H1 (cell line): ENCODE results near the gene QPCTL. TPM values are rescaled to one million over a fixed set of nuclear protein-coding genes. Genes with fewer than 3 reads are reported as not detected.

ENCODE experiments used
- CTCF ChIA-PET: fragments of 300-600 bp; sonication (Branson Sonifier 250); formaldehyde crosslinking; loops from one replicate; lab custom pipeline; 2021; ENCODE audit not compliant: partially characterized antibody; lab: Charles Lee
- POLR2A ChIA-PET: fragments of 300-600 bp; sonication (Branson Sonifier 250); formaldehyde crosslinking; loops from one replicate; lab custom pipeline; 2021; ENCODE audit warnings: inconsistent platforms; ENCODE audit not compliant: partially characterized antibody; lab: Charles Lee
- DNase-seq, 2 experiments: peaks; one replicate each; pipeline versions ENCODE4 v3.0.0 to v3.0.0-alpha.2; 2010 to 2022; ENCODE audit warnings: low spot score in 2 of 2, low read depth in 1 of 2, mixed read lengths in 1 of 2
- FAIRE-seq: peaks from 2 replicates; lab custom pipeline; 2011; peaks lifted over from hg19 to GRCh38; lab: Jason Lieb, UNC
- H2AFZ ChIP-seq: 2 replicates; pipeline ENCODE4 v1.8.1; 2012; ENCODE audit warnings: low read length, inconsistent platforms
- H2AK5ac ChIP-seq: 2 replicates; pipeline ENCODE4 v1.6.1; 2013; ENCODE audit warnings: low read depth, low read length
- H2BK120ac ChIP-seq: replicated peaks from 2 replicates; pipeline ENCODE3; 2013; ENCODE audit warnings: low read depth, low read length, inconsistent platforms
- H2BK12ac ChIP-seq: 2 replicates; pipeline ENCODE4 v1.6.1; 2013; ENCODE audit warnings: low read depth, low read length
- H2BK15ac ChIP-seq: 2 replicates; pipeline ENCODE4 v1.6.1; 2013; ENCODE audit warnings: low read length
- H2BK20ac ChIP-seq: 2 replicates; pipeline ENCODE4 v1.6.1; 2013; ENCODE audit warnings: low read length
- H2BK5ac ChIP-seq: 2 replicates; pipeline ENCODE4 v1.6.1; 2013; ENCODE audit warnings: low read depth, low read length
- H3K14ac ChIP-seq: 2 replicates; pipeline ENCODE4 v1.6.1; 2013; ENCODE audit warnings: inconsistent platforms; ENCODE audit not compliant: insufficient read length
- H3K18ac ChIP-seq: 2 replicates; pipeline ENCODE4 v1.6.1; 2013; ENCODE audit warnings: low read length; ENCODE audit errors: extremely low read depth
- H3K23ac ChIP-seq: 2 replicates; pipeline ENCODE4 v1.6.1; 2013; ENCODE audit warnings: inconsistent platforms; ENCODE audit not compliant: insufficient read length
- H3K23me2 ChIP-seq: 2 replicates; pipeline ENCODE4 v1.6.1; 2013; ENCODE audit warnings: low read depth, low read length
- H3K27ac ChIP-seq: 2 replicates; pipeline ENCODE4 v1.6.1; 2011; ENCODE audit warnings: low read depth, low read length, inconsistent platforms
- H3K27me3 ChIP-seq, 4 experiments: replicated peaks in 1 of 4; 1 replicate in 1 of 4; 2 replicates in 3 of 4; pipeline versions ENCODE4 v1.6.1 to v1.8.1; 2011 to 2013; ENCODE audit warnings: low read length in 3 of 4, mild to moderate bottlenecking in 3 of 4, inconsistent platforms in 2 of 4, mixed read lengths in 2 of 4, moderate library complexity in 1 of 4; ENCODE audit not compliant: control insufficient read depth in 3 of 4, insufficient read depth in 3 of 4; ENCODE audit errors: extremely low read depth in 1 of 4
- H3K36me3 ChIP-seq, 4 experiments: 2 replicates each; pipeline versions ENCODE4 v1.6.1 to v1.8.1; 2011 to 2013; ENCODE audit warnings: mild to moderate bottlenecking in 4 of 4, low read length in 3 of 4, moderate library complexity in 2 of 4, control low read depth in 1 of 4, inconsistent platforms in 1 of 4; ENCODE audit not compliant: insufficient read depth in 4 of 4, control insufficient read depth in 2 of 4
- H3K4ac ChIP-seq: replicated peaks from 2 replicates; pipeline ENCODE3; 2013; ENCODE audit warnings: low read length, low read depth, mixed read lengths, inconsistent platforms; ENCODE audit not compliant: insufficient read length
- H3K4me1 ChIP-seq, 4 experiments: replicated peaks in 1 of 4; 1 replicate in 1 of 4; 2 replicates in 3 of 4; pipeline versions ENCODE4 v1.6.1 to v1.8.1; 2011 to 2013; ENCODE audit warnings: low read length in 3 of 4, inconsistent platforms in 2 of 4, mixed read lengths in 1 of 4; ENCODE audit not compliant: insufficient read depth in 4 of 4, control insufficient read depth in 3 of 4
- H3K4me2 ChIP-seq, 2 experiments: 2 replicates each; pipeline versions ENCODE4 v1.6.1 to v1.8.1; 2011 to 2013; ENCODE audit warnings: low read depth in 2 of 2, low read length in 2 of 2, control low read depth in 1 of 2, inconsistent platforms in 1 of 2, mild to moderate bottlenecking in 1 of 2; ENCODE audit not compliant: insufficient read depth in 1 of 2
- H3K4me3 ChIP-seq, 4 experiments: fragments of 200-600, 300-600 bp in 1 of 4; sonication (generic), shearing (Covaris generic), sonication (Bioruptor Twin) in 1 of 4; 2 replicates each; pipeline versions ENCODE4 v1.5.1 to v1.8.1; 2011 to 2016; ENCODE audit warnings: low read length in 4 of 4, low read depth in 3 of 4, control low read depth in 2 of 4, inconsistent platforms in 2 of 4, mild to moderate bottlenecking in 2 of 4, mixed read lengths in 1 of 4, moderate library complexity in 1 of 4; ENCODE audit not compliant: insufficient read depth in 2 of 4; ENCODE audit errors: extremely low read depth in 1 of 4
- H3K56ac ChIP-seq: replicated peaks from 2 replicates; pipeline ENCODE3; 2013; ENCODE audit warnings: low read depth, mild to moderate bottlenecking, mixed read lengths, low read length, inconsistent platforms; ENCODE audit not compliant: insufficient read length
- H3K79me1 ChIP-seq: 2 replicates; pipeline ENCODE4 v1.6.1; 2013; ENCODE audit warnings: low read depth, low read length, control low read depth
- H3K79me2 ChIP-seq, 2 experiments: 2 replicates each; pipeline versions ENCODE4 v1.6.1 to v1.8.1; 2012 to 2013; ENCODE audit warnings: low read length in 2 of 2, mild to moderate bottlenecking in 2 of 2, inconsistent platforms in 1 of 2; ENCODE audit not compliant: insufficient read depth in 2 of 2, control insufficient read depth in 1 of 2
- H3K9ac ChIP-seq, 4 experiments: replicated peaks in 1 of 4; 1 replicate in 1 of 4; 2 replicates in 3 of 4; pipeline versions ENCODE4 v1.6.1 to v1.8.1; 2011 to 2013; ENCODE audit warnings: low read depth in 3 of 4, low read length in 3 of 4, control low read depth in 2 of 4, mild to moderate bottlenecking in 2 of 4, moderate library complexity in 2 of 4, inconsistent platforms in 1 of 4; ENCODE audit errors: extremely low read depth in 1 of 4
- H3K9me3 ChIP-seq, 2 experiments: 2 replicates each; pipeline versions ENCODE4 v1.6.1 to v1.8.1; 2012 to 2013; ENCODE audit warnings: mild to moderate bottlenecking in 2 of 2, moderate library complexity in 2 of 2, control low read depth in 1 of 2, inconsistent platforms in 1 of 2, low read depth in 1 of 2, low read length in 1 of 2, mixed read lengths in 1 of 2; ENCODE audit not compliant: insufficient read depth in 2 of 2
- H4K20me1 ChIP-seq, 2 experiments: replicated peaks in 1 of 2; 2 replicates each; pipeline versions ENCODE3 to v1.8.1; 2011 to 2013; ENCODE audit warnings: inconsistent platforms in 2 of 2, low read length in 2 of 2, mild to moderate bottlenecking in 1 of 2; ENCODE audit not compliant: insufficient read depth in 2 of 2, control insufficient read depth in 1 of 2
- H4K5ac ChIP-seq: 2 replicates; pipeline ENCODE4 v1.6.1; 2013; ENCODE audit warnings: low read length, low read depth, mixed read lengths, inconsistent platforms; ENCODE audit not compliant: insufficient read length
- H4K8ac ChIP-seq: 2 replicates; pipeline ENCODE4 v1.8.0; 2013; ENCODE audit warnings: mild to moderate bottlenecking, moderate library complexity, low read length, inconsistent platforms; ENCODE audit not compliant: insufficient read depth; ENCODE audit errors: extremely low read depth
- H4K91ac ChIP-seq: replicated peaks from 2 replicates; pipeline ENCODE3; 2013; ENCODE audit warnings: low read length, mixed read lengths, inconsistent platforms; ENCODE audit not compliant: insufficient read length
- CBX5 ChIP-seq: fragments of 300-800, 300-1000 bp; sonication (generic); IDR thresholded peaks from 2 replicates; pipeline ENCODE4 v1.7.1; 2016; ENCODE audit warnings: antibody characterized with exemption, low read length, low read depth
- CEBPB ChIP-seq: IDR thresholded peaks from 2 replicates; pipeline ENCODE4 v1.6.1; 2012; ENCODE audit warnings: low read depth, low read length
- CHD1 ChIP-seq: IDR thresholded peaks from 2 replicates; pipeline ENCODE4 v1.6.1; 2012; ENCODE audit warnings: low read depth, low read length, improper control_type of control experiment
- CREB1 ChIP-seq: IDR thresholded peaks from 2 replicates; pipeline ENCODE4 v1.6.1; 2012; ENCODE audit warnings: inconsistent platforms
- CTCF ChIP-seq, 3 experiments: IDR thresholded peaks; 1 replicate in 2 of 3; 2 replicates in 1 of 3; pipeline versions ENCODE4 v1.5.1 to v1.6.1; 2011; ENCODE audit warnings: low read length in 3 of 3, mild to moderate bottlenecking in 3 of 3, inconsistent platforms in 2 of 3, low read depth in 1 of 3, moderate library complexity in 1 of 3; ENCODE audit not compliant: insufficient read depth in 1 of 3; ENCODE audit errors: control extremely low read depth in 1 of 3
- GABPA ChIP-seq: IDR thresholded peaks from 2 replicates; pipeline ENCODE4 v1.6.1; 2011; ENCODE audit warnings: mild to moderate bottlenecking, low read length, moderate library complexity, borderline replicate concordance; ENCODE audit not compliant: insufficient read depth
- KDM1A ChIP-seq: fragments of 200-600, 300-600 bp; sonication (generic); IDR thresholded peaks from 2 replicates; pipeline ENCODE4 v1.7.1; 2016; ENCODE audit warnings: mild to moderate bottlenecking, low read length, borderline replicate concordance
- SAP30 ChIP-seq: fragments of 300-600 bp; sonication (generic); IDR thresholded peaks from 2 replicates; pipeline ENCODE4 v1.7.1; 2012; ENCODE audit warnings: low read length, moderate library complexity, mild to moderate bottlenecking, inconsistent platforms; ENCODE audit not compliant: insufficient read depth, insufficient replicate concordance
- SP2 ChIP-seq: IDR thresholded peaks from 2 replicates; pipeline ENCODE4 v1.6.1; 2012; ENCODE audit warnings: mild to moderate bottlenecking, low read length, inconsistent platforms
- YY1 ChIP-seq: IDR thresholded peaks from 2 replicates; pipeline ENCODE4 v1.6.1; 2011; ENCODE audit warnings: low read depth, mild to moderate bottlenecking, low read length
- WGBS, 2 experiments: shearing (Covaris generic) in 1 of 2; methylation state at CpG; one replicate each; pipeline versions ENCODE4 v1.1.6 to v1.1.7; 2013 to 2015; ENCODE audit warnings: low lambda C conversion rate in 2 of 2, mixed read lengths in 2 of 2, inconsistent platforms in 1 of 2, low coverage in 1 of 2, missing lambda C conversion rate in 1 of 2; ENCODE audit not compliant: insufficient replicate concordance in 2 of 2, insufficient coverage in 1 of 2, insufficient read length in 1 of 2; ENCODE audit errors: extremely low coverage in 1 of 2, missing lambda C conversion rate in 1 of 2; 5-methylcytosine and 5-hydroxymethylcytosine counted together
- polyA plus RNA-seq, 7 experiments: library from polyadenylated mRNA; depleted of rRNA in 3 of 7; stranded (reverse) in 5 of 7; unstranded in 2 of 7; fragments of >200 nt in 5 of 7; fragments of 200-250 nt in 2 of 7; gene quantifications; 1 replicate in 5 of 7; 2 replicates in 1 of 7; 4 replicates in 1 of 7; pipeline versions ENCODE4 v1.2.1 to v1.2.3, GENCODE V29; 2011 to 2013; ENCODE audit warnings: missing spikeins in 2 of 7, mixed read lengths in 2 of 7
- total RNA-seq: library from RNA; stranded (reverse); fragmentation: NEBNext Ultra II Directional; extraction: Animal tissue kit (Norgen Biotek cat#: 25700); gene quantifications from 2 replicates; pipeline ENCODE4 v1.2.1, GENCODE V29; 2021
- TF ChIP-seq, protein P1 (sequence below): IDR thresholded peaks from 2 replicates; pipeline ENCODE4 v1.6.1; 2011; ENCODE audit warnings: low read depth, mild to moderate bottlenecking, low read length; ENCODE audit not compliant: insufficient read depth

QPCTL gene
- total and polyA plus RNA-seq, 2 of the 8 experiments (the other 6 are each of a cell fraction or from before 2014, with no cell fraction given) = 25.2 to 35.3 TPM

GRCh38 chr19:45682908-45683307, 9.6 kb upstream of the QPCTL start:
- no peak overlapping the region for H3K27ac ChIP-seq
- no peak overlapping the region; the same call in 1 of the 2 replicates for H2BK5ac ChIP-seq
- H4K91ac ChIP-seq = no peak overlapping the region
- H3K36me3 ChIP-seq = peaks cover 6 to 37% (median 22%) of the 10 kb centered on the region in 4 experiments
- no peak overlapping the region for H3K4ac ChIP-seq
- H3K23ac ChIP-seq = no peak overlapping the region
- POLR2A ChIA-PET = interaction anchor here (0.6 to 5.1 kb wide), 6 partner anchors 9 to 116 kb away, joined by 3 to 34 read pairs (median 4); partner anchors contain the start of genes QPCTL and SNRPD2
- no peak overlapping the region for H2AK5ac ChIP-seq
- no peaks in the 10 kb centered on the region for H3K79me2 ChIP-seq
- no peak overlapping the region; the same call in 1 of the 2 replicates for H4K8ac ChIP-seq
- H3K4me1 ChIP-seq = peaks cover 0 to 4% (median 2%) of the 10 kb centered on the region in 4 experiments; a peak in 4 of 7 replicates
- no peak for FAIRE-seq
- H3K4me3 ChIP-seq = no peak overlapping the region
- WGBS, 2 experiments = 80% methylated on average over 5 of the region's 5 CpGs; no CpG with 5 or more reads in 1 of the 2 experiments
- DNase-seq = no peak
- H3K4me2 ChIP-seq = no peak overlapping the region
- H3K9me3 ChIP-seq = no peaks in the 10 kb centered on the region
- H2AFZ ChIP-seq = no peak overlapping the region
- H3K27me3 ChIP-seq = peaks cover 0 to 5% (median 0%) of the 10 kb centered on the region in 4 experiments; a peak in 3 of 7 replicates
- H3K14ac ChIP-seq = no peak overlapping the region
- no peak overlapping the region for H2BK15ac ChIP-seq
- H3K9ac ChIP-seq = no peak overlapping the region
- H2BK12ac ChIP-seq = no peak overlapping the region
- no peak overlapping the region for H2BK120ac ChIP-seq
- peaks cover 2% of the 10 kb centered on the region for H3K23me2 ChIP-seq
- CTCF ChIA-PET = interaction anchor here (0.6 to 9.6 kb wide), 8 partner anchors 8 to 129 kb away, joined by 3 to 98 read pairs (median 4); partner anchors contain the start of genes QPCTL, SIX5 and SNRPD2
- no peak overlapping the region for H3K56ac ChIP-seq
- H4K20me1 ChIP-seq = peaks cover 3 to 5% of the 10 kb centered on the region in 2 experiments
- H3K18ac ChIP-seq = no peak overlapping the region
- H4K5ac ChIP-seq = no peak overlapping the region
- no peak overlapping the region for H2BK20ac ChIP-seq
- H3K79me1 ChIP-seq = 0 out of 2 replicates have a peak, but pooled peaks cover 3% of the 10 kb centered on the region
- TF ChIP-seq CREB1 = no peak
- TF ChIP-seq CBX5 = no peak
- TF ChIP-seq CEBPB = no peak
- TF ChIP-seq, protein P1, sequence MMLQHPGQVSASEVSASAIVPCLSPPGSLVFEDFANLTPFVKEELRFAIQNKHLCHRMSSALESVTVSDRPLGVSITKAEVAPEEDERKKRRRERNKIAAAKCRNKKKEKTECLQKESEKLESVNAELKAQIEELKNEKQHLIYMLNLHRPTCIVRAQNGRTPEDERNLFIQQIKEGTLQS = no peak
- no peak for TF ChIP-seq CHD1
- TF ChIP-seq YY1 = no peak
- no peak for TF ChIP-seq GABPA
- no peak for TF ChIP-seq SAP30
- TF ChIP-seq KDM1A = no peak
- TF ChIP-seq CTCF (IDR thresholded peaks at IDR 0.05; ENCODE audit: control extremely low read depth in 1 of 3, insufficient read depth in 1 of 3, low read depth in 1 of 3, low read length in 3 of 3) = no peak
- no peak for TF ChIP-seq SP2
